Fibroblast of villous mesenchyme (primary cell): ENCODE data around the gene DCAF17. TPM values are rescaled to one million over a fixed set of nuclear protein-coding genes. Genes with fewer than 3 reads are reported as not detected.
"Not testable (repeated sequence)": the region's sequence is repeated elsewhere in the genome, so short reads cannot be mapped to it uniquely, and the experiment has no call there.

ENCODE experiments used
- DNase-seq: peaks from one replicate; pipeline ENCODE4 v3.0.0-alpha.2; 2010; ENCODE audit warnings: low read depth
- H3K4me3 ChIP-seq: 2 replicates; pipeline ENCODE4 v1.5.1; 2011; ENCODE audit warnings: low read depth, mild to moderate bottlenecking, low read length
- CTCF ChIP-seq: IDR thresholded peaks from 2 replicates; pipeline ENCODE4 v1.5.1; 2012; ENCODE audit warnings: low read depth, mild to moderate bottlenecking, low read length; ENCODE audit not compliant: insufficient read depth
- small RNA-seq: library from RNA; depleted of rRNA; stranded (forward); fragments of <200 nt; gene quantifications from one replicate; pipeline ENCODE3, GENCODE V24; 2012
- total RNA-seq: library from RNA; depleted of rRNA; stranded (reverse); fragments of >200 nt; gene quantifications from 2 replicates; pipeline ENCODE4 v1.2.3, GENCODE V29; 2012

Gene DCAF17
- total RNA-seq, 1 donor: 29.4 TPM

- TF ChIP-seq CTCF: no peak
- DNase-seq: peak; percentile 25
Observed at GRCh38 chr2:171524018-171524401, 90.0 kb downstream of the DCAF17 start.

GRCh38 chr2:171529914-171530313 lies 95.9 kb downstream of the DCAF17 start:
- TF ChIP-seq CTCF: peak; percentile 55
- DNase-seq: no peak
- no peak overlapping the region for H3K4me3 ChIP-seq

More at GRCh38 chr2:171524018-171524401, 90.0 kb downstream of the DCAF17 start:
- peak overlapping the region; percentile 89 for H3K4me3 ChIP-seq

- TF ChIP-seq CTCF: no peak
- H3K4me3 ChIP-seq: no peak overlapping the region
- no peak for DNase-seq
Observed at GRCh38 chr2:171530378-171530777, 96.4 kb downstream of the DCAF17 start.

- not testable (repeated sequence) for H3K4me3 ChIP-seq
Observed at GRCh38 chr2:171530859-171531258, 96.8 kb downstream of the DCAF17 start.

GRCh38 chr2:171531291-171531690 lies 97.3 kb downstream of the DCAF17 start:
- TF ChIP-seq CTCF: no peak
- no peak overlapping the region for H3K4me3 ChIP-seq
- DNase-seq: peak; percentile 76

More at GRCh38 chr2:171530859-171531258, 96.8 kb downstream of the DCAF17 start:
- not testable (repeated sequence) for DNase-seq

- DNase-seq: no peak
- no peak for TF ChIP-seq CTCF
- no peak overlapping the region for H3K4me3 ChIP-seq
Observed at GRCh38 chr2:171531836-171532450, 97.9 kb downstream of the DCAF17 start.

GRCh38 chr2:171533331-171533730 lies 99.3 kb downstream of the DCAF17 start:
- DNase-seq: no peak
- no peak overlapping the region for H3K4me3 ChIP-seq
- no peak for TF ChIP-seq CTCF

Small RNA genes within 50 kb of the gene (small RNA-seq; reads per million reads assigned to genes)
- gene AC007969.2: not detected

Other genes starting within 250 kb of the DCAF17 start
- 14.2 and 29.8 TPM in 2 replicates for gene METTL8, start 236 bp upstream of the DCAF17 start, total RNA-seq
- gene CYBRD1, start 88.2 kb downstream of the DCAF17 start, total RNA-seq: 113 and 189 TPM in 2 replicates